ENCODE measurements around the gene HES3.

DNA sequence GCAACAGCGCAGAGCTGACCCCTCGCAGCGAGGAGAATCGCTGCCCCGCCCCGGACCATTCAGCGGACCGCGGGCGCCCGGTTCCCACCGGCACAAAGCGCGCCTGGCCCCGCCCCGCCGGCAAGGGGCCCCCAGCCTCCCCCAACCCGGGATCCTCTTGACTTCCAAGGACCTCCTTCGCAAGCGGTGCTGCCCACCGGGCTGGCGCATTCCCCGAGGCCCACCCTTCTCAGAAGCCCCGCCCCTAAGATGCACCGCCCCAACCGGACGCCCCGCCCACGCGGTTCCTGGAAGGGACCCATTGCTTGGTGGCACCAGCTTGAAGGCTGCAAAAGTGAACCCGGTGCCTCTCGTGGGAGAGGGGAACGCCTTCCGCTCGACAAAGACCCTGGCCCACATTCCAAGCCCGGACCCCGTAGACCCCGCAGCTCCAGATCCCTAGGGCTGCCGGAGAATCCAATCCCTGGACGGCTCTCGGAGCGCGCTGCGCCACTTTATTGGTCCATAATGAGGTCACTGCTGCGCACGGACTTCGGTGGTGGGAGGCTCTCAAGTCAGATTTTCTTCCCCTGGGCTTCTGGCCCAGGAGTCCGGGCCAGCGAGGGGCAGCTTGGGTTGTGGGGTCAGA is 2.0 kb downstream of the HES3 start:
- TF ChIP-seq, protein P1, sequence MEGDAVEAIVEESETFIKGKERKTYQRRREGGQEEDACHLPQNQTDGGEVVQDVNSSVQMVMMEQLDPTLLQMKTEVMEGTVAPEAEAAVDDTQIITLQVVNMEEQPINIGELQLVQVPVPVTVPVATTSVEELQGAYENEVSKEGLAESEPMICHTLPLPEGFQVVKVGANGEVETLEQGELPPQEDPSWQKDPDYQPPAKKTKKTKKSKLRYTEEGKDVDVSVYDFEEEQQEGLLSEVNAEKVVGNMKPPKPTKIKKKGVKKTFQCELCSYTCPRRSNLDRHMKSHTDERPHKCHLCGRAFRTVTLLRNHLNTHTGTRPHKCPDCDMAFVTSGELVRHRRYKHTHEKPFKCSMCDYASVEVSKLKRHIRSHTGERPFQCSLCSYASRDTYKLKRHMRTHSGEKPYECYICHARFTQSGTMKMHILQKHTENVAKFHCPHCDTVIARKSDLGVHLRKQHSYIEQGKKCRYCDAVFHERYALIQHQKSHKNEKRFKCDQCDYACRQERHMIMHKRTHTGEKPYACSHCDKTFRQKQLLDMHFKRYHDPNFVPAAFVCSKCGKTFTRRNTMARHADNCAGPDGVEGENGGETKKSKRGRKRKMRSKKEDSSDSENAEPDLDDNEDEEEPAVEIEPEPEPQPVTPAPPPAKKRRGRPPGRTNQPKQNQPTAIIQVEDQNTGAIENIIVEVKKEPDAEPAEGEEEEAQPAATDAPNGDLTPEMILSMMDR (IDR thresholded peaks at IDR 0.05), result no peak
- no peak for TF ChIP-seq POLR2A (IDR thresholded peaks at IDR 0.05)
